HG03159 (cell line): ENCODE measurements around the gene NIBAN1.
A peak's percentile ranks its signal among the peaks of the same experiment; 100 is the strongest.

Experiments
- ATAC-seq: cut with Tn5 transposase; IDR thresholded peaks from one replicate; pipeline ENCODE4 v1.9.1; 2021; ENCODE audit warnings: mild to moderate bottlenecking, moderate library complexity; ENCODE audit not compliant: unreplicated experiment

The NIBAN1 gene

GRCh38 chr1:184947497-184948256 is 26.6 kb downstream of the NIBAN1 start:
- ATAC-seq = no peak

DNA sequence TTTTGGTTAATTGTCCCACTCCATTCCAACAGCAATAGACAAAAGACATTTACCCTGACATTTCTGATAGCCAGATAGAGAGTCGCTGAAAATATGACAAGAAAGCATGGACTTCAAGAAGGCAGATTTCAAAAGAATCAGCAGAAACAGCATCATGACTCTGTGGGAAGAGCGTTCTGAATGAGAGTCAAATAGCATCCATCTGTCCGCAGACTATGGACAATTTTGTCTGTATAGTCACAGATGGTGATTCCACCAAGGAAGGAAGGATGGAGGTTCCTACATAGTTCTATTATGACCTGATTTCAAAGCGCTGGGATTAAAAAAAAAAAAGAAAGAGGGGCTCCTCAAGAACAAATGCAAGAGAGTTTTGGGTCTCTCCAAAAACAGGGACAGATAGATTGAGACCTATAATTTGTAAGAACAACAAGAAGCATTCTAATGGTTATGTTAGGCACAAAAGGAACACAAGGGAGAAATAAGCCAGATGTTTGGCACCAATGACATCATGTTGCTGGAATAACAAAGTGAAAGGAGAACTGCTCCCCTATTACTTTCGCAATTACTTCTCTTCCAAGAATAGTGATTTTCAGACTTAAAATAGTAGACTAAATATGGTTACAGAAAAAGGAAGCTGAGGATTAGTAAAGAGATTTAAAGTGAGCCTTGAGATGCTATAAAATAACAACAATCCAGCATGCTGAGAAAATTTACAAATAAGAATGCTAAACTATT is 28.5 kb downstream of the NIBAN1 start:
- peak; percentile 46 for ATAC-seq

GRCh38 chr1:184945029-184945428 is 29.3 kb downstream of the NIBAN1 start:
- peak; percentile 73 for ATAC-seq

GRCh38 chr1:184943998-184944397 is 30.3 kb downstream of the NIBAN1 start:
- ATAC-seq = no peak

- peak; percentile 59 for ATAC-seq
Measured at GRCh38 chr1:184941735-184942134, 32.6 kb downstream of the NIBAN1 start.

GRCh38 chr1:184941410-184941733 is 32.9 kb downstream of the NIBAN1 start:
- no peak for ATAC-seq

- no peak for ATAC-seq
Measured at GRCh38 chr1:184940694-184941409, 33.5 kb downstream of the NIBAN1 start.

DNA sequence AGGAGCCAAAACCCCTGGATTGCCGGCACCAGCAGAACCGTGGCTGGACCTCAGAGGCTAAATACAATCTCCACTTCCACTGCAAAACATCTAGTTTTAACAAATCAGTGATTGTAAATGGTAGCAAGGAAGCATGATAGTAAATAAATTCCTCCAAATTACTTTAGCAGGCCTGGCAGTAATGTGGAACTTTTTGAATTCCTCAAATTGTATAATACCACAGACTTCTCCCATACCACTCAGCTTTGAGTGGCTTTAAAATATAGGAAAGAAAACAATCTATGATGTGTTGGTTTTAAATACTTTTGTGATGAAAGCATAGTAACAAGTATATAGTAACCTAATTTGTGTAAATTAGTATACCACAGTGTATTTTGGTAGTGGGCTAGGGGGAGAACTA is 34.1 kb downstream of the NIBAN1 start:
- ATAC-seq = no peak

- ATAC-seq = no peak
Measured at GRCh38 chr1:184937729-184938128, 36.6 kb downstream of the NIBAN1 start.

DNA sequence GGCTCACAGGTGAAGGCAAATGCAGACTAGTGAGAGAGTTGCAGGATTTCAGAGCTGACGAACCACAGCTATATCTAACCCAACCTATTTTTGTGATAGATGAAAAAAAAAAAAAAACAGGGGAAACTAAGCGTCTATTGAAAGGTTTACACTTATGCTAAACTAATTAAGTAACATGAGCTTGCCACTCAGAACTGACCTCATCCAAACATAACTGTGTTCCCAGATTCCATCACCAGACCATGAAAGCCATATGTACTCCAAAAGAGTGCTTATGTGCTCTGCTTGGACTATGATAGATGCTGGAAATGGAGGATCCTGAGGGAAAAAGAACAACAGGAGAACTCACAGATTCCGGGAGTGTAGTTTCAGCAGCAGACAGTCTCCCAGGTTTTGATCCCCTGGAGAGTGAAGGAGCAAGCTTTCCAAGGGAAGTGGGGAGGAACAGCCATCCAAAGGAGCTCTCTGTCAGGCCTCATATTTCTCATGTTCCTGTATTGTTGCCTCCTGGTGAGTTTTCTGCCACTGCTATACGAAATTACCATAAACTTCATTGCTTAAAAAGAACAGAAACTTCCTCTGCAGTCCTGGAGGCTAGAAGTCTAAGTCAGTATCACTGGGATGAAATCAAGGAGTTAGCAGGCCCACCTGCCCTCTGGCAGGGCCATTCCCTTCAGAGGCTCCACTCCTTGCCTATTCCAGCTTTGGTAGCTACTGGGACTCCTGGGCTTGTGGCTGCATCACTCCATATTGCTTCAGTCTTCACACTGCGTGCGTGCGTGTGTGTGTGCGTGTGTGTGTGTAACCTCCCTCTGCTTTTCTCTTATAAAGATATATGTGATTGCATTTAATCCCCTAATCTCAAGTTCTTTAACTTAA is 38.1 kb downstream of the NIBAN1 start:
- ATAC-seq = no peak

DNA sequence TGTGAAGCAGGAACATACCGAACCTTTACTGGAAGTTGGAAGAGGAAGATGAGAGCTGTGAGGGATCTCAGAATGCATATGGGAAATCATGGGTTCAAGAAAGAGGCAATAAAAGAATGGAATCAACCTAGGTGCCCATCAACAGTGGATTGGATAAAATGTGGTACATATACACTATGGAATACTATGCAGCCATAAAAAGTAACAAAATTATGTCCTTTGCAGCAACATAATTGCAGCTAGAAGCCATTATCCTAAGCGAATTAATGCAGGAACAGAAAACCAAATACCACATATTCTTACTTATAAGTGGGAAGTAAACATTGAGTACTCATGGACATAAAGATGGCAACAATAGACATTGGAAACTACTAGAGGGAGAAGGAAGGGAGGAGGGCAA is 40.4 kb downstream of the NIBAN1 start:
- ATAC-seq = no peak

GRCh38 chr1:184932319-184932718 is 42.0 kb downstream of the NIBAN1 start:
- ATAC-seq = no peak

- no peak for ATAC-seq
Measured at GRCh38 chr1:184931566-184931965, 42.7 kb downstream of the NIBAN1 start.

DNA sequence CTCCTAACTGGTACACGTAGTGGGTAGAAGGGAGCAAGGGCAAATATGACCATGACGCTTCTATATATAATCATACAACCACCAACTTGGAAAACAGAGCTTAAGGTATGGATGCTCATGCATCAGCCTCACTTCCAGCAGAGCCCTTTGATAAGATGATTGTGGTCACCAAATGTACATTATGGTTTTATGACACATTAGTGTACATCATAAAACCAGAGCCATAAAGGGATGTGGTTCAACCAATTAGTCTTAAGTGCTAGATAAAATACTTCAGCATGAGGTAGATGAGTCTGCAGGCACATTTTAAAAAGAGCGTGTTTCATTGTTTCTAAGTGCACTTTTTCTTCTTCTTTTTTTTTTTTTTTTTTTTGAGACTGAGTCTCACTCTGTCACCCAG is 43.7 kb downstream of the NIBAN1 start:
- no peak for ATAC-seq

GRCh38 chr1:184930232-184930631 is 44.1 kb downstream of the NIBAN1 start:
- ATAC-seq = no peak

GRCh38 chr1:184929711-184930202 is 44.6 kb downstream of the NIBAN1 start:
- no peak for ATAC-seq

DNA sequence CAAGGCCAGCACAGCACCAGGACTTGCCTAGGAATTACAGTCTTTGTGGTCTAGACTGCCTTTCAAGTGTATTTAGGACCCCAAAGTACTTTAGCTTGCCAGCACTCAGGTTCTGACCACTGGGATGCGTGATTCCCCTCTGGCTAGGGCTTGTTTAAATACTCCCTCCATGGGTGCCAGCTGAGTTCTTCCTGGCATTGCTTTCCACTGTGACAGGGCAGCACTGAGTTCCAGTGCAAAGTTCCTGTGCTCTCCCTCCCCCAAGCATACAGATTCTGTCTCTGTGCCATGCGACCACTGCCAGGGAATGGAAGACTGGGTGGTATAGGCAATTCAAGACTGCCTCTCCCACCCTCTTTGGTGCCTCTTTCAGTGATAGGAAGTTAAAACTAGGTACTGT is 45.9 kb downstream of the NIBAN1 start:
- ATAC-seq = no peak
